ENCODE measurements around the gene CMAS. TPM values are rescaled to one million over a fixed set of nuclear protein-coding genes. Genes with fewer than 3 reads are reported as not detected.

CMAS gene
- total and polyA plus RNA-seq, 4 donors, result 26.0 to 62.1 (median 38.3) TPM

GRCh38 chr12:22029491-22029890 lies 16.5 kb upstream of the CMAS start:
- no peak for DNase-seq (ENCODE audit: low spot score)
- Histone ChIP-seq H3K27me3 (ENCODE audit: control insufficient read depth in 4 of 4, insufficient read depth in 4 of 4, low read length in 3 of 4) (no peaks in the 10 kb centered on the region), H3K27ac (ENCODE audit: low read depth in 1 of 2, low read length in 2 of 2) (no peak overlapping the region), H3K4me1 (ENCODE audit: control insufficient read depth in 4 of 4, insufficient read depth in 4 of 4, low read length in 3 of 4) (no peaks in the 10 kb centered on the region), H3K9ac (ENCODE audit: low read depth in 1 of 2, low read length in 2 of 2) (no peak overlapping the region), H3K4me3 (ENCODE audit: low read depth in 1 of 3, low read length in 3 of 3) (no peak overlapping the region), H3K9me3 (ENCODE audit: control insufficient read depth in 4 of 4, low read length in 3 of 4) (no peaks in the 10 kb centered on the region), H3K36me3 (ENCODE audit: control insufficient read depth in 4 of 4, insufficient read depth in 3 of 4, low read depth in 1 of 4, low read length in 3 of 4) (no peaks in the 10 kb centered on the region)
- 85% methylated on average over 2 of the region's 2 CpGs for WGBS
- no peak for TF ChIP-seq FOXA1 (IDR thresholded peaks at IDR 0.05)
- no peak for TF ChIP-seq CTCF (IDR thresholded peaks at IDR 0.05; ENCODE audit: low read depth, low read length, missing input control)
- TF ChIP-seq, protein P1, sequence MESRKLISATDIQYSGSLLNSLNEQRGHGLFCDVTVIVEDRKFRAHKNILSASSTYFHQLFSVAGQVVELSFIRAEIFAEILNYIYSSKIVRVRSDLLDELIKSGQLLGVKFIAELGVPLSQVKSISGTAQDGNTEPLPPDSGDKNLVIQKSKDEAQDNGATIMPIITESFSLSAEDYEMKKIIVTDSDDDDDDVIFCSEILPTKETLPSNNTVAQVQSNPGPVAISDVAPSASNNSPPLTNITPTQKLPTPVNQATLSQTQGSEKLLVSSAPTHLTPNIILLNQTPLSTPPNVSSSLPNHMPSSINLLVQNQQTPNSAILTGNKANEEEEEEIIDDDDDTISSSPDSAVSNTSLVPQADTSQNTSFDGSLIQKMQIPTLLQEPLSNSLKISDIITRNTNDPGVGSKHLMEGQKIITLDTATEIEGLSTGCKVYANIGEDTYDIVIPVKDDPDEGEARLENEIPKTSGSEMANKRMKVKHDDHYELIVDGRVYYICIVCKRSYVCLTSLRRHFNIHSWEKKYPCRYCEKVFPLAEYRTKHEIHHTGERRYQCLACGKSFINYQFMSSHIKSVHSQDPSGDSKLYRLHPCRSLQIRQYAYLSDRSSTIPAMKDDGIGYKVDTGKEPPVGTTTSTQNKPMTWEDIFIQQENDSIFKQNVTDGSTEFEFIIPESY (IDR thresholded peaks at IDR 0.05), result no peak

DNA sequence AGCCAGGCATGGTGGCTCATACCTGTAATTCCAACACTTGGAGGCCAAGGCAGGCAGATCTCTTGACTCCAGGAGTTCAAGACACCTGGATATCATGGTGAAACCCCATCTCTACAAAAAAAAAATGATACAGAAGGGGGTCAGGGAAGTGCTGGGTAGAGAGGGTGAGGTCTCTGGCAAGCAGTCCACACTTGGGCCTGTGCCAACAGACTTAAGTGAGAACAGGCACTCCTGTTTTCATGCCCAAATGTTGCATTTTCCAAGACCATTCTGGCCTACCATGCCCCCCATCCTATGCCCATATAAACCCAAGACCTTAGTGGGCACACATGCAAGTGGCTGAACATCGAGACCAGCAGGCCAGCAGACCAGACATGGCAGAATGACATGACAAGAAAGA lies 16.0 kb upstream of the CMAS start:
- TF ChIP-seq HNF4G (IDR thresholded peaks at IDR 0.05) (no peak), NR2F2 (IDR thresholded peaks at IDR 0.05) (no peak), CTCF (IDR thresholded peaks at IDR 0.05; ENCODE audit: low read depth, low read length, missing input control) (no peak), RAD21 (IDR thresholded peaks at IDR 0.05) (no peak), SP1 (IDR thresholded peaks at IDR 0.05) (no peak), HNF4A (conservative IDR thresholded peaks at IDR 0.05) (no peak), FOXA2 (IDR thresholded peaks at IDR 0.05) (no peak)
- H3K9me3 ChIP-seq (ENCODE audit: control insufficient read depth in 4 of 4, low read length in 3 of 4), result no peaks in the 10 kb centered on the region
- H3K36me3 ChIP-seq (ENCODE audit: control insufficient read depth in 4 of 4, insufficient read depth in 3 of 4, low read depth in 1 of 4, low read length in 3 of 4), result no peaks in the 10 kb centered on the region
- DNase-seq (ENCODE audit: low spot score), result no peak
- no peak overlapping the region for H3K27ac ChIP-seq (ENCODE audit: low read depth in 1 of 2, low read length in 2 of 2)
- H3K4me1 ChIP-seq (ENCODE audit: control insufficient read depth in 4 of 4, insufficient read depth in 4 of 4, low read length in 3 of 4), result no peaks in the 10 kb centered on the region
- no peaks in the 10 kb centered on the region for H3K27me3 ChIP-seq (ENCODE audit: control insufficient read depth in 4 of 4, insufficient read depth in 4 of 4, low read length in 3 of 4)
- H3K4me3 ChIP-seq (ENCODE audit: low read depth in 1 of 3, low read length in 3 of 3), result no peak overlapping the region
- WGBS, result 100% methylated on average over 1 of the region's 1 CpG
- no peak overlapping the region for H3K9ac ChIP-seq (ENCODE audit: low read depth in 1 of 2, low read length in 2 of 2)

DNA sequence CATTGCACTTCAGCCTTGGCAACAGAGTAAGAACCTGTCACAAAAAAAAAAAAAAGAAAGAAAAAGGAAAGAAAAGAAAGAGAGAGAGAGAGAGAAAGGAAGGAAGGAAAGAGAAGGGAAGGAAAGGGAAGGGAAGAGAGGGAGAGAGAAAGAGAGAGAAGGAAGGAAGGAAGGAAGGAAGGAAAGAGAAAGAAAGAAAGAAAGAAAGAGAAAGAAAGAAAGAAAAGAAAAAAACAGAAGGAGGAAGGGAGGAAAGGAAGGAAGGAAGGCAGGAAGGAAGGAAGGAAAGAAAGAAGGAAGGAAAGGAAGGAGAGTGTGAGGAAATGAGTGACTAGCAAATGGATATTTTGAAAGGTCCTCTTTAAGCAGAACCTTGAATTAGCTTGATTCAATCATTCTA lies 13.3 kb upstream of the CMAS start:
- Histone ChIP-seq H3K27ac (ENCODE audit: low read depth in 1 of 2, low read length in 2 of 2) (no peak overlapping the region), H3K4me3 (ENCODE audit: low read depth in 1 of 3, low read length in 3 of 3) (no peak overlapping the region), H3K36me3 (ENCODE audit: control insufficient read depth in 4 of 4, insufficient read depth in 3 of 4, low read depth in 1 of 4, low read length in 3 of 4) (no peaks in the 10 kb centered on the region), H3K9me3 (ENCODE audit: control insufficient read depth in 4 of 4, low read length in 3 of 4) (no peaks in the 10 kb centered on the region), H3K9ac (ENCODE audit: low read depth in 1 of 2, low read length in 2 of 2) (no peak overlapping the region), H3K27me3 (ENCODE audit: control insufficient read depth in 4 of 4, insufficient read depth in 4 of 4, low read length in 3 of 4) (no peaks in the 10 kb centered on the region), H3K4me1 (ENCODE audit: control insufficient read depth in 4 of 4, insufficient read depth in 4 of 4, low read length in 3 of 4) (no peaks in the 10 kb centered on the region)
- no peak for TF ChIP-seq RAD21 (IDR thresholded peaks at IDR 0.05)
- no peak for DNase-seq (ENCODE audit: low spot score)

Measured in liver (tissue), 9 donors.